ENCODE measurements around the gene FBXL3.
A peak's percentile ranks its signal among the peaks of the same experiment; 100 is the strongest.

The FBXL3 gene

GRCh38 chr13:77028202-77028601 is 1.2 kb upstream of the FBXL3 start:
- peak overlapping the region; percentile 97 to 100 for H3K27ac ChIP-seq
- H3K27me3 ChIP-seq: no peaks in the 10 kb centered on the region
- peaks cover 0 to 31% (median 15%) of the 10 kb centered on the region in 4 donors for H3K4me1 ChIP-seq
- peak overlapping the region; percentile 94 to 100 for H3K4me3 ChIP-seq
- intact Hi-C loops (cut with DNase I; ENCODE audit: low total_unique reads): no loop called here
- no peaks in the 10 kb centered on the region for H3K9me3 ChIP-seq
- TF ChIP-seq, protein P1, sequence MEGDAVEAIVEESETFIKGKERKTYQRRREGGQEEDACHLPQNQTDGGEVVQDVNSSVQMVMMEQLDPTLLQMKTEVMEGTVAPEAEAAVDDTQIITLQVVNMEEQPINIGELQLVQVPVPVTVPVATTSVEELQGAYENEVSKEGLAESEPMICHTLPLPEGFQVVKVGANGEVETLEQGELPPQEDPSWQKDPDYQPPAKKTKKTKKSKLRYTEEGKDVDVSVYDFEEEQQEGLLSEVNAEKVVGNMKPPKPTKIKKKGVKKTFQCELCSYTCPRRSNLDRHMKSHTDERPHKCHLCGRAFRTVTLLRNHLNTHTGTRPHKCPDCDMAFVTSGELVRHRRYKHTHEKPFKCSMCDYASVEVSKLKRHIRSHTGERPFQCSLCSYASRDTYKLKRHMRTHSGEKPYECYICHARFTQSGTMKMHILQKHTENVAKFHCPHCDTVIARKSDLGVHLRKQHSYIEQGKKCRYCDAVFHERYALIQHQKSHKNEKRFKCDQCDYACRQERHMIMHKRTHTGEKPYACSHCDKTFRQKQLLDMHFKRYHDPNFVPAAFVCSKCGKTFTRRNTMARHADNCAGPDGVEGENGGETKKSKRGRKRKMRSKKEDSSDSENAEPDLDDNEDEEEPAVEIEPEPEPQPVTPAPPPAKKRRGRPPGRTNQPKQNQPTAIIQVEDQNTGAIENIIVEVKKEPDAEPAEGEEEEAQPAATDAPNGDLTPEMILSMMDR (IDR thresholded peaks at IDR 0.05): no peak
- DNase-seq: peak in 1 of 2 donors; percentile 35
- no peaks in the 10 kb centered on the region for H3K36me3 ChIP-seq

DNA sequence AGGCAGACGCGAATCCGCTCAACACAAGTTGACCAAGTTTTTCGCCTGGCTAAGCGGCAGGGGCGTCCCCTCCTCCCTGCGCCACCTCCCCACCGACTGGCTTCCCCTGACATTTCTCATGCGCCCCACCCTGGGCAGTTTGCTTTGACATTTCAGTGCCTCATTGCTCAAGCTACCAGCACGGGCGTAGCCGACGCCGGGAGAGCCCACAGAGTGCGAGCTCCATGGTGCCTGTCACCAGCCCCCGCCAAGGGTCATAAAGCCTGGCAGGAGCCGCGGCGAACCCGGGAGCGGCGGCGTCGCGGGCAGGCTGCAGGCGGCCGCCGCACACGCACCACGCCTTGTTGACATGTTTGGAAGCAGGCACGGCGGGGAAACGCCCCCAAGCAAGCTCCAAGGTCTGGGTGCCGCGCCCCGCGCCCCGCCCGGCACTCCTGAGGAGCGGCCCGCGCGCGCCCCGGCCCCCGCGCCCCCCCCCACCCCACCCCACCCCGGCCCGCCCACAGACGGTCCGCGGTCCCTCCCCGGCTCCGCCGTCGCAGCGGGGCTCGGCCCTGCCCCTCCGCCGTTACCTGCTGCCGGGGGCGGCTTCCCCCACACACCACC is 601 bp downstream of the FBXL3 start:
- intact Hi-C loops (cut with DNase I; ENCODE audit: low total_unique reads): no loop called here
- Histone ChIP-seq H3K36me3 (peaks cover 0 to 2% (median 0%) of the 10 kb centered on the region in 3 donors), H3K4me3 (peak overlapping the region; percentile 94 to 100), H3K27me3 (no peaks in the 10 kb centered on the region), H3K27ac (peak overlapping the region; percentile 97 to 100), H3K4me1 (peaks cover 0 to 50% (median 33%) of the 10 kb centered on the region in 4 donors), H3K9me3 (no peaks in the 10 kb centered on the region)
- DNase-seq: peak; percentile 91 to 94
- TF ChIP-seq, protein P1 (IDR thresholded peaks at IDR 0.05): no peak

DNA sequence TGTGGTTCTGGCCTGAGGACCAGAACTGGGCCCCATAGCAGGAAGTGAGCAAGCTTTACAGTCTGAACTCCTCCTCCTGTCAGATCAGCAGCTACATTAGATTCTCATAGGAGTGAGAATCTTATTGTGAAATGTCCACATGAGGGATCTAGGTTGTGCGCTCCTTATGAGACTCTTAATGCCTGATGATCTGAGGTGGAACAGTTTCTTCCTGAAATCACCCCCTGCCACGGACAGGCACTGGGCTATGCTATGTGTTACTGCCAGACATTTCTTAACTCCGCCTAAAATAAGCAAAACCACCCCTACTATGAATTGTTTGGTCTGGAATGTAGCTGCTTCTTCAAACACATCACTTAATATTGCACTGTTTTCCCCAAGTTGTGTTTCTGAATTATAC is 4.6 kb downstream of the FBXL3 start:
- Histone ChIP-seq H3K9me3 (no peaks in the 10 kb centered on the region), H3K36me3 (peaks cover 8 to 22% (median 10%) of the 10 kb centered on the region in 3 donors), H3K4me3 (peak overlapping the region; percentile 94 to 100), H3K27ac (peak overlapping the region; percentile 83 to 97), H3K27me3 (no peaks in the 10 kb centered on the region), H3K4me1 (peaks cover 0 to 77% (median 49%) of the 10 kb centered on the region in 4 donors)
- intact Hi-C loops (cut with DNase I; ENCODE audit: low total_unique reads): no loop called here
- TF ChIP-seq, protein P1 (IDR thresholded peaks at IDR 0.05): no peak
- DNase-seq: no peak

GRCh38 chr13:77019756-77020155 is 7.2 kb downstream of the FBXL3 start:
- no peak for DNase-seq
- peaks cover 28 to 38% (median 30%) of the 10 kb centered on the region in 3 donors for H3K36me3 ChIP-seq
- TF ChIP-seq, protein P1 (IDR thresholded peaks at IDR 0.05): no peak
- peaks cover 0 to 99% (median 58%) of the 10 kb centered on the region in 4 donors for H3K4me1 ChIP-seq
- H3K4me3 ChIP-seq: peak overlapping the region; percentile 94 to 100
- no peaks in the 10 kb centered on the region for H3K9me3 ChIP-seq
- H3K27me3 ChIP-seq: no peaks in the 10 kb centered on the region
- intact Hi-C loops (cut with DNase I; ENCODE audit: low total_unique reads): no loop called here
- H3K27ac ChIP-seq: peak overlapping the region; percentile 83 to 97

DNA sequence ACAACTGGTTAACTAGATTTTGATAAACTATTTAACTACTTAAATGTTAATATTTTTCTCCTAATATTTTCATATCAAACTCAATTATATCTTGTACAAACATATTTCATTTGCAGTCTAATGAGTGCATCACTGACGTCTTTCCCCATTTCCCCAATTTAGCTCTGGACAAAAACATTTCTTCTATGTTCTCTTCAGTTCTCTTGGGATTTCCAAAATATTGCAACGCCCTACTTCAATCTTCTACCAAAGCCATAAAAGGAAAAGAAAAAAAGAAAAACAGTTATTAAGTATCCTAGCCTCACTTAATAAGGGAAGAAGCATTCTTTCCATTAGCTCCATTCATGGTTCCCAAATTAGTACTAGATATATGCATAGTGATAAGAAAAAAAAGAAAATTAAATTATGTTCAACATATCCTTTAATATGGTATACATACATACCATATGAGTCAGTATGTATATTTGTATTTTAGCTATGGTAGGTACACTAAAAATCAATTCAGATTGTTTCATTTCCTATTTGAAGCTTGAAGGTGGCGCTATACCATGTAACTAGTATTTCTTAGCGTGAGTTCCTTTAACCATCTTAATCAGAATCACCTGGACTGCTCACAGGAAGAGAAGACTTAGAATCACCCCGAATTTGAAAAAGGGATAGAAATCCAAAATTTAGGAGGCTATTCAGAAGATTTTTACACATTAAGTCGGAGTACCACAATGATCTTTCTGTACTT is 9.9 kb downstream of the FBXL3 start:
- Histone ChIP-seq H3K27me3 (no peaks in the 10 kb centered on the region), H3K36me3 (peaks cover 55 to 65% (median 57%) of the 10 kb centered on the region in 3 donors), H3K27ac (peak overlapping the region; percentile 83 to 97), H3K4me1 (peaks cover 0 to 99% (median 53%) of the 10 kb centered on the region in 4 donors), H3K4me3 (peak overlapping the region in 1 of 2 donors; percentile 6), H3K9me3 (no peaks in the 10 kb centered on the region)
- TF ChIP-seq, protein P1 (IDR thresholded peaks at IDR 0.05): no peak
- intact Hi-C loops (cut with DNase I; ENCODE audit: low total_unique reads): no loop called here
- no peak for DNase-seq
